Omental fat pad (tissue), 4 donors: ENCODE measurements around the gene CNTN1. TPM values are rescaled to one million over a fixed set of nuclear protein-coding genes. Genes with fewer than 3 reads are reported as not detected.

ENCODE experiments used
- ATAC-seq: fragments of 150-250 bp; one replicate; pipeline ENCODE4 v1.9.1; 2016; ENCODE audit warnings: mild to moderate bottlenecking, moderate library complexity; ENCODE audit not compliant: low FRiP score
- DNase-seq: peaks from one replicate; pipeline ENCODE4 v3.0.0-alpha.2; 2019; ENCODE audit warnings: low spot score
- total RNA-seq, 4 donors: library from RNA; depleted of rRNA; stranded (reverse); fragments of >200 nt; gene quantifications; one replicate each; pipeline ENCODE4 v1.1.0, GENCODE V29; 2016
- TF ChIP-seq, protein P1 (sequence below), 3 donors: fragments of 450-650 bp; IDR thresholded peaks; one replicate each; pipeline ENCODE4 v1.5.1; 2016 to 2017; ENCODE audit warnings: antibody characterized with exemption in 3 of 3, mild to moderate bottlenecking in 3 of 3, moderate library complexity in 2 of 3

CNTN1 gene
- total RNA-seq, 4 donors from 2014 or later, result 1.1 to 3.6 (median 1.5) TPM

DNA sequence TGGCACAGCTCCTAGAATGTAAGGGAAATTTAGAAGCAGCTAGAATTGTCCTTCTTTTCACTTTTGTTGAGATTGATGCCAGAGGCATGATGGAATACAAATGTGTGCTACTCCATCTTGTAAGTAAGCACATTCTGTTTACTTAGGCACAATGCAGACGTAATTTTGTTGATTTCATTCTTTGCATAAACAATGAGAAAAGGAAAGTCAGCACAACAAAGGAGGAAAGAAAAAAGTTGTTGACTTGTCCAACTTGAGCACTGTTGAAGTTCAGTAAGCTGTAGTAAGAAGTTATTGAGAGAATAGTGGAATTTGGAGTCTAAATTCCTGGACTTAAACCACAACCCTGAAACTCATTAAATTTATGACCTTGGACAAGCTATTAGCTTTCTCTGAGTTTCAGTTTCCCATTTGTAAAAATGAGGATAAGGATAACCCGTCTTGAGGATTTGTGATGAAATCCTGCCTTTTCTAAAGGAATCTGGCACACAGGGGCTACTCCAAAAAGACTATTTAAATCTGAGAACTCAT is 19.4 kb upstream of the CNTN1 start:
- ATAC-seq (no peak), DNase-seq (no peak)
- TF ChIP-seq, protein P1, sequence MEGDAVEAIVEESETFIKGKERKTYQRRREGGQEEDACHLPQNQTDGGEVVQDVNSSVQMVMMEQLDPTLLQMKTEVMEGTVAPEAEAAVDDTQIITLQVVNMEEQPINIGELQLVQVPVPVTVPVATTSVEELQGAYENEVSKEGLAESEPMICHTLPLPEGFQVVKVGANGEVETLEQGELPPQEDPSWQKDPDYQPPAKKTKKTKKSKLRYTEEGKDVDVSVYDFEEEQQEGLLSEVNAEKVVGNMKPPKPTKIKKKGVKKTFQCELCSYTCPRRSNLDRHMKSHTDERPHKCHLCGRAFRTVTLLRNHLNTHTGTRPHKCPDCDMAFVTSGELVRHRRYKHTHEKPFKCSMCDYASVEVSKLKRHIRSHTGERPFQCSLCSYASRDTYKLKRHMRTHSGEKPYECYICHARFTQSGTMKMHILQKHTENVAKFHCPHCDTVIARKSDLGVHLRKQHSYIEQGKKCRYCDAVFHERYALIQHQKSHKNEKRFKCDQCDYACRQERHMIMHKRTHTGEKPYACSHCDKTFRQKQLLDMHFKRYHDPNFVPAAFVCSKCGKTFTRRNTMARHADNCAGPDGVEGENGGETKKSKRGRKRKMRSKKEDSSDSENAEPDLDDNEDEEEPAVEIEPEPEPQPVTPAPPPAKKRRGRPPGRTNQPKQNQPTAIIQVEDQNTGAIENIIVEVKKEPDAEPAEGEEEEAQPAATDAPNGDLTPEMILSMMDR (IDR thresholded peaks at IDR 0.05), result no peak

GRCh38 chr12:40681148-40681547 is 11.1 kb upstream of the CNTN1 start:
- DNase-seq (no peak), ATAC-seq (no peak)
- TF ChIP-seq, protein P1 (IDR thresholded peaks at IDR 0.05), result no peak

DNA sequence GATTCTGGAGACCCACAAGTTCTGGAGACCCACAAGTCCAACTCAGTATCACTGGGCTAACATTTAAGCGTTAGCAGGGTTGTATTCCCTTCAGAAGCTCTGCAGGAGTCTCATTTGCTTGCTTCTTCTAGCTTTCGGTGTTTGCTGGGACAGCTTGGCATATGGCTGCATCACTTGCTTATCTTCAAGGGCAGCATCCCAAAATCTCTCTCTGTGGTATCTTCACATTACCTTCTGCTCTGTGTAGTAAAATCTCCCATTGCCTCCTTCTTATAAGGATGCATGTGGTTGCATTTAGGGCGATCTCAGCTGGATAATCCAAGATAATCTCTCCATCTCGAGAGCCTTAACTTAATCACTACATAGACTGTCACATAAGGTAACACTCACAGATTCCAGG is 7.3 kb upstream of the CNTN1 start:
- TF ChIP-seq, protein P1 (IDR thresholded peaks at IDR 0.05), result no peak
- DNase-seq, result no peak
- ATAC-seq, result no peak

DNA sequence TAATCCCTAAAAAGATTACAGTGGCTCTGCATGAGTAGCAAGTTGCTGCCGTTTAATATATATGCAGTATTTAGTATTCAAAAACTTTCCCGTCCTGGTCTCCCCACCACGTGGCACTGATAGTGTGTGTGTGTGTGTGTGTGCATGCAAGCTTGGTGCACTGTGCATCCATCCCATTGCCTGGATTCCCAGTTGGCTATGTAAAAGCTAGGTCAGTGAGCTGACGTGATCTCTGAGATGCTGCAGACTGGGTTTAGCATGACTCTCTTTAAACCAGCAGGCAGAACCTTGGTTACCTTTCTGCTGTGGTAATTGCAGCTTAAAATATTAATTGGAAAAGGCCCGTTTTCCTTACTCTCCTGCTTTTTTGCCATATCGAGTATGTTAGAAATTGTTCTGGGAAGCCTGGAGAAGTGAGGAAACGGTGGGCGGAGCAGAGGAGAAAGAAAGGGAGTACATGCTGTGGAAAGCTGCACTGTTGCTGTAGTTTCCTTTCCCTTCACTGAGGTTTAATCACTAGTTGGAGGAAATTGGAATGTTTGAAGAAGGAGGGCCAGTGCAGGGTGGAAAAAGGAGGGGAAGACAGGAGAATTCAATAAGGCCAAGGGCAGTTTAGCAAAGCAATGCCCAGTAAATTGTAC is 4.0 kb upstream of the CNTN1 start:
- no peak for DNase-seq
- TF ChIP-seq, protein P1 (IDR thresholded peaks at IDR 0.05), result no peak
- ATAC-seq, result no peak

DNA sequence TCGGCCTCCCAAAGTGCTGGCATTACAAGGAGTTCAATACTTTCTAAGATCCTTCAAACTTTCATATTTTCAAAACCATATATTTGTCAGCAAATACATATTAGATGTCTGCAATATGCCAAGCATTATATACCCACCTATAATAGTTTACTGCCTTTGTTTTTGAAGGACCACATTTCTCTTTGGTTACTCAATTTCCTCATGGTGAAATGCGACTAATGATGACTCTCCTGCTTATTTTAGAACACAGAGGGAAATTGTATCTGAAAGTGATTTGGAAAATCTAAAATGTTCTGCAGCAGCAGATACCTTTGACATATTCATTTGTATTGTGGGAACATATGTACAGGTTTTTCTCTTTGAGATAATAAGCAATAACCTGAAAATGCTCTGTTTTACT is 2.7 kb upstream of the CNTN1 start:
- DNase-seq (no peak), ATAC-seq (no peak)
- TF ChIP-seq, protein P1 (IDR thresholded peaks at IDR 0.05), result no peak

DNA sequence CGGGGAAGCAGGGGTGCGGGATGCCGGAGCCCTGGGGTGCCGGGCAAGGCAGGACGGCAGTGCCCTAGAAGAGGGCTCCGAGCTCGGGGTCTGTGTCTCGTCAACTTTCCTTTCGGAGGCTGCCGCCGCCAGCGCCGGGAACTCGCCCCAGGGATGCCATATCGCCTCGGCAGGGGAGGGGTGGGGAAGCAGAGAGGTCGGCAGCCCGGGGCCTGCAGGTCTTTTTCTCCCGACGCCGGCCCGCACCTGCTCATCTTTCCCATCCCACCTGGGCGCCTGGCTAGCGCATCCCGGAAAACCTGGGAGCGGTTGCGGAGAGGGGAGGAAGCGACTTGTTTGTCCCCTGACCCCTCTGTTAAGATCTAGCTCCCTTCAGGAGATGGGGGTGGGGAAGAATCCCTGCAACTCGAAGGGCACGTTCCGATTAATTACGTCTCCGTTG is 547 bp downstream of the CNTN1 start:
- DNase-seq (no peak), ATAC-seq (no peak)

More for the DNA sequence above, 547 bp downstream of the CNTN1 start:
- TF ChIP-seq, protein P1 (IDR thresholded peaks at IDR 0.05), result no peak
